Activated CD8-positive, alpha-beta memory T cell treated with anti-CD3 and anti-CD28 coated beads, Interleukin-2, amount 50 U/mL, for 48 hours (primary cell): Measurements from ENCODE around the gene HINFP.

Source experiments
- DNase-seq: peaks from one replicate; pipeline ENCODE4 v3.0.0-alpha.2; 2020

Gene HINFP, protein sequence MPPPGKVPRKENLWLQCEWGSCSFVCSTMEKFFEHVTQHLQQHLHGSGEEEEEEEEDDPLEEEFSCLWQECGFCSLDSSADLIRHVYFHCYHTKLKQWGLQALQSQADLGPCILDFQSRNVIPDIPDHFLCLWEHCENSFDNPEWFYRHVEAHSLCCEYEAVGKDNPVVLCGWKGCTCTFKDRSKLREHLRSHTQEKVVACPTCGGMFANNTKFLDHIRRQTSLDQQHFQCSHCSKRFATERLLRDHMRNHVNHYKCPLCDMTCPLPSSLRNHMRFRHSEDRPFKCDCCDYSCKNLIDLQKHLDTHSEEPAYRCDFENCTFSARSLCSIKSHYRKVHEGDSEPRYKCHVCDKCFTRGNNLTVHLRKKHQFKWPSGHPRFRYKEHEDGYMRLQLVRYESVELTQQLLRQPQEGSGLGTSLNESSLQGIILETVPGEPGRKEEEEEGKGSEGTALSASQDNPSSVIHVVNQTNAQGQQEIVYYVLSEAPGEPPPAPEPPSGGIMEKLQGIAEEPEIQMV

GRCh38 chr11:119121008-119121810 is at the start of gene HINFP:
Gene HINFP (plus strand): TSS chr11:119121580. CDS start chr11:119126945, 5,365 bp downstream.
- DNase-seq: peak; percentile 99

GRCh38 chr11:119077839-119078238 is 43.5 kb upstream of the HINFP start:
- DNase-seq: no peak

DNA sequence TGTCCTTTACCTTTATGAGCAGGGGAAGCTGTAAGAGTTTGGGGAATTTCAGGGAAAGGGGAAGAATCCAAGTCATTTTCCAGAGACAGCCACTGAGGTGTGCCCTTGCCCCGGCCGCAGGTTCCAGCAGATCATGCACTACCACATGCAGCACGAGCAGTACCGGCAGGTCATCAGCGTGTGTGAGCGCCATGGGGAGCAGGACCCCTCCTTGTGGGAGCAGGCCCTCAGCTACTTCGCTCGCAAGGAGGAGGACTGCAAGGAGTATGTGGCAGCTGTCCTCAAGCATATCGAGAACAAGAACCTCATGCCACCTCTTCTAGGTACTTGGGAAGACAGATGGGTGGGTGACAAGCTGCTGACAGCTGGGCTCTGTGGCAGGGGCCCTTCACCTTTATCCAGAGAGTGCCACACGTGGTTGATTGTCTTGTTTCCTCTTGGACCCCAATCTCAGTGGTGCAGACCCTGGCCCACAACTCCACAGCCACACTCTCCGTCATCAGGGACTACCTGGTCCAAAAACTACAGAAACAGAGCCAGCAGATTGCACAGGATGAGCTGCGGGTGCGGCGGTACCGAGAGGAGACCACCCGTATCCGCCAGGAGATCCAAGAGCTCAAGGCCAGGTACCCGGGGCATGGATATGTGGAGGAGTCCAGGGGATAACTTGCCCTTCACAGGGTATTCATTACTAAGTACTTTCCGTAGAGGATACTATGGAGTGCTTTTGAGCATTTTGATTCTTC is 42.5 kb upstream of the HINFP start:
- no peak for DNase-seq

DNA sequence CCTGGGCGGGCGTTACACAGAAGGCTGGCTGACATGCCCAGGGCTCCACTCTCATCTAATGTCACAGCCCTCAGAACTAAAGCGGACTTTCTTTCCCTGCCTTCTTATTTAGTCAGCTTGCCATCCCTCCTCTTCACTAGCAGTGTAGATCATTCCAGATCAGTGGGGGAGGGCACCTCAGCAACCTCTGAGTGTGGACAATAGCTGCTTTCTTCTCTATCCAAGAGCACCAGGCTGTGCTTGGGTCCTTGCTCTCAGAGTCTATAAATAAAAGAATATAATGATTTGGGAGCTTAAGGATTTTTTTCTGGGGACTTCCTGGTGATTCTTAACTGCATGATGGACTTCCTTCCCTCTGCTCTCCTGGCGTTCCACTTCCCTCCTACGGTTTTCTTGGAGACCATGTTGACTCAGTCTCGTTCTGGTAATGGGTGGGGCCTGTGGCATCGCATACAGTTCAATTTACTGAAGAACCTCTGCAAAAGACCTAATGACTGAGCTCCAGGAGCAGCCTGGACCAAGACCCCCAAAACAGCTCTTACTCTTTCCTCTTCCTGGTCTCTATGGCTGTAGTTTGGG is 39.6 kb upstream of the HINFP start:
- DNase-seq: no peak

DNA sequence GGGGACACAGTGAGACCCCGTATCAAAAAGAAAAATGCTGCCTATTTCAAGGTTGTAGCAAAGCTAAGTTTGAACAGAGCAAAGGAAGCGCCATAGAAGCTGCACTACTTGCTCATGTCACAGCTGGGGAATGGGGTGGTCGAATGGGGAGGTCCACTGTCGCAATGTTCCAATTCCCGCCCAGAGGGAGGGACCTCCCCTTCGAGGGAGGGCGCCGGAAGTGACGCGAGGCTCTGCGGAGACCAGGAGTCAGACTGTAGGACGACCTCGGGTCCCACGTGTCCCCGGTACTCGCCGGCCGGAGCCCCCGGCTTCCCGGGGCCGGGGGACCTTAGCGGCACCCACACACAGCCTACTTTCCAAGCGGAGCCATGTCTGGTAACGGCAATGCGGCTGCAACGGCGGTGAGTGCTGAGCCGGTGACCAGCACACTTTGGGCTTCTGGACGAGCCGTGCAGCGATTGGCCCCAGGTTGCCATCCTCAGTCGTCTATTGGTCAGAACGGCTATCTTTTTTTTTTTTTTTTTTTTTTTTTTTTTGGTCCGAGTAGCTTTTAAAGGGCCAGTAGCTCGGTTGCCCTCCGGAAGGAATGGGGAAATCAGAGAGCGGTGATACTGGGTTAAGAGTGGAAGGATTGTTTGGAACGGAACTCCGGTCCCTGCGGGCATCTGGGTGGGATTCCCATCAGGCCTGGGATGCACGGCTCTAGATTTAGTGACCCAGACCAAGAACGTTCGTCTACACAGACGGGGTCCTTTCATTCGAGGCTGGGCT is 36.5 kb upstream of the HINFP start, which contains the start of gene HMBS:
HMBS (plus strand) TSS at position 219 of the 774 bp plus-strand sequence; CDS start at position 372, 153 bp downstream.
- DNase-seq: peak; percentile 95

DNA sequence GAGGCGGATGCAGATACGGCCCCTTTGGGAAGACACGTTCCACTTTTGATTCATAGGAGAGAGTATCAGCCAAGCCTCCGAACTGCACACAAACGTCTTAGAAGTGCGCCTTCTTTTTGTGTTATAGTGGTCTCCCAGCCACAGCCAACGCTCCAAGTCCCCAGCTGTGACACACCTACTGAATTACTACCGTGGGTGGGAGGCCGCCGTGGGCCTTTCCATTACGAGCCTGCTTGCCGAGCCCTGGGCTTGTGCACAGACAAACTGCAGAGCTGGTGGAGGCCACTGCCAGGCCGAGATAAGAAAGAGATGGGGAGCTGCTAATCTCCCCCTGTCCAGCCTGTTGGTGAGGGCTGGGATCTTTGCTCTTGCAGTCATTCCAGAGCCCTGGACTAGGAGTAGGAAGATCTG is 35.9 kb upstream of the HINFP start:
- DNase-seq: peak; percentile 78

DNA sequence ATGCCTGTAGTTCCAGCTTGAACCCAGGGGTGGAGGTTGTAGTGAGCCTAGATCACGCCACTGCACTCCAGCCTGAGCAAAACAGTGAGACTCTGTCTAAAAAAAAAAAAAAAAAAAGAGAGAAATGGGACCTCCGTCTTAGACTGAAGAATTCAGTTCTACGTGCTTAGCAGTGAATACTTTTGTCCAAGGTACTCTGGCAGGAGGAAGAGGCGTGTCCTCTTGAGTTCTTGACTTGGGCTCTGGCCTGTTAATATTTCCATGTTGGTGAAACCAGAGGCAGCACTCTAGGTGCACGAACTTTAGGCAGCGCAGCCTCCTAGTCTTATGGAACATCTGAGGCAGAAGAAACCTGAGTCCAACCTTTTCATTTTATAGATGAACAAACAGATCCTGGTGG is 34.3 kb upstream of the HINFP start:
- no peak for DNase-seq

DNA sequence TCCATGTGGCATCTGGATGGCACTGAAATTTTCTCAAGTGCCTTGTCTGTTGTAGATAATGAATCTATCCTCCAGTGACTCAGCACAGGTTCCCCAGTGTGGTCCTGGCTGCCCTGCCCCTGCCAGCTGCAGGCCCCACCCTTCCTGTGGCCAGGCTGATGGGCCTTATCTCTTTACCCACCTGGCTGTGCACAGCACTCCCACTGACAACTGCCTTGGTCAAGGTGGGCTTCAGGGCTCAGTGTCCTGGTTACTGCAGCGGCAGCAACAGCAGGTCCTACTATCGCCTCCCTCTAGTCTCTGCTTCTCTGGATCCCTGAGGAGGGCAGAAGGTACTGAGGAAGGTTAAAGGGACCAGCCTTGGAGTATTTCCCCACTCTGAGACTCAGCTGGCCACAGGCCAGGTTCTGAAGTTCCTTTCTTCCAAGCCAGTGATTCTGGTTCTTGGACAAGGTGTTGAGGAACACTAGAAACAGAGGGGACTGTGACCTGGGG is 33.6 kb upstream of the HINFP start:
- no peak for DNase-seq

DNA sequence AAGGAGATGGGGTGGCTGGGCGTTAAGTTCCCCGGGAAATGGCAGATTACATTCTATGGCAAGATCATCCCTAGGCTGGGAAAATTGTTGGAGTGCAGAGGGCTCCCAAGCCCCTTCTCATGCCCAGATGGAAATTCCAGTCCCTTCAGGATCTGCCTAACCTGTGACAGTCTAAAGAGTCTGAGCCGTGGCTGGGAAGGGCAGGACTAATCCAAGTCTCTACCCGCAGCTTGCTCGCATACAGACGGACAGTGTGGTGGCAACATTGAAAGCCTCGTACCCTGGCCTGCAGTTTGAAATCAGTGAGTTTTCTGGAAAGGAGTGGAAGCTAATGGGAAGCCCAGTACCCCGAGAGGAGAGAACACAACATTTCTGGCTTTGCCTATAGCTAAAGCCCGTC is 33.0 kb upstream of the HINFP start:
- no peak for DNase-seq

- DNase-seq: no peak
Observed at GRCh38 chr11:119089319-119089718, 32.1 kb upstream of the HINFP start.

GRCh38 chr11:119091178-119091577 is 30.2 kb upstream of the HINFP start:
- no peak for DNase-seq

DNA sequence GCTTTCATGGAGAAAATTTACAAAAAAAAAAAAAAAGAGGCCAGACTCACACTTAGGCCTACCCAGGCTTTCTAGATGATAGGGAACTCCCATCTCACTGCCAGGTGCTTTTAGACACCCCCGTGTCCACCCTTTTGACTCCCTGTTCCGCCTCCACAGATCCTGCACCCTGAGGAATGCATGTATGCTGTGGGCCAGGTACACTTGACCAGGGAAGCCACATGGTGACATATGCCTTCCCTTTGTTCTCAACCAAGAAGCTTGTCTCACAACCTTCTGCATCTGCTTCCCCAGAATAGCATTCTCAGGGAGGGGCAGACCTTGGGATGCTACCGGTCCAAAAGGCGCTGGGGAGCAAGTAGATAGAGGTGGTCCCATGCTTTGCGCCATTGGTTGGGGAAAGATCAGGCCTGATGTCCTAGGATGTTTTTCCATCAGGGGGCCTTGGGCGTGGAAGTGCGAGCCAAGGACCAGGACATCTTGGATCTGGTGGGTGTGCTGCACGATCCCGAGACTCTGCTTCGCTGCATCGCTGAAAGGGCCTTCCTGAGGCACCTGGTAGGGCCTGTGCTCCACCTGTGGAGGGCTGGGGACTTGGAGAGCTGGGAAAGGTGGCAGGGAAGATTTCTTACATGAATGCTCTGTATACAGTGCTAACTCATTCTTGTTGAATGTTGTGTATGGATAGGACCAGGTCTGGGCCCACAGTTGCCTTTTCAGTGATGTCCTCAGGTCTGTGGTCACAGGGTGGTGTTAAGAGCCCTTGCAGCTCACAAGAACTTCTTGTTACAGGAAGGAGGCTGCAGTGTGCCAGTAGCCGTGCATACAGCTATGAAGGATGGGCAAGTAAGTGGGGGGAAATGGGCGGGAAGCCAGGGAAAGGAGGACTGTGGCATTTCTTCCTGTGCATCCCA is 29.2 kb upstream of the HINFP start:
- no peak for DNase-seq

DNA sequence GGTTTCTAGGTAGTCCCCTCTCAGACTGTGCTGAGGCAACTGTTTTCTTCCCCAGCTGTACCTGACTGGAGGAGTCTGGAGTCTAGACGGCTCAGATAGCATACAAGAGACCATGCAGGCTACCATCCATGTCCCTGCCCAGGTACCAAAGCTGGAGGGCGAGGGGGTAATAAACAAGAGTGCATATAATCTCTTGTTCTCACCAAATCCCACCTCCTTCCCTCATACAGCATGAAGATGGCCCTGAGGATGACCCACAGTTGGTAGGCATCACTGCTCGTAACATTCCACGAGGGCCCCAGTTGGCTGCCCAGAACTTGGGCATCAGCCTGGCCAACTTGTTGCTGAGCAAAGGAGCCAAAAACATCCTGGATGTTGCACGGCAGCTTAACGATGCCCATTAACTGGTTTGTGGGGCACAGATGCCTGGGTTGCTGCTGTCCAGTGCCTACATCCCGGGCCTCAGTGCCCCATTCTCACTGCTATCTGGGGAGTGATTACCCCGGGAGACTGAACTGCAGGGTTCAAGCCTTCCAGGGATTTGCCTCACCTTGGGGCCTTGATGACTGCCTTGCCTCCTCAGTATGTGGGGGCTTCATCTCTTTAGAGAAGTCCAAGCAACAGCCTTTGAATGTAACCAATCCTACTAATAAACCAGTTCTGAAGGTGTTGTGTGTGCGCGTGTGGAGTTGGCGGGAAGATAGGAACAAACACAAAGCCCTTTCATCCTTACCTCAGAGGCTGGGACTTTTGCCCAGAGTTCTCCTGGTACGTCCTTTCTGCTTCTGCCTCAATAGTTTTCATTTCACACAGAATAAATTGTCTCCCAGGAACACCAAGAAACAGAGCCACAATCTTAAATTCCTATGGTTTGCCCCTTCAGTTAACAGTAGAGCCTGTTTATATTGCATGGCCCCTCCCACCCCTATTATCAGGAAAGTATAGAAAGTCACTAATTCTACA is 28.2 kb upstream of the HINFP start:
- DNase-seq: no peak

- peak; percentile 81 for DNase-seq
Observed at GRCh38 chr11:119093942-119094815, 27.2 kb upstream of the HINFP start.

DNA sequence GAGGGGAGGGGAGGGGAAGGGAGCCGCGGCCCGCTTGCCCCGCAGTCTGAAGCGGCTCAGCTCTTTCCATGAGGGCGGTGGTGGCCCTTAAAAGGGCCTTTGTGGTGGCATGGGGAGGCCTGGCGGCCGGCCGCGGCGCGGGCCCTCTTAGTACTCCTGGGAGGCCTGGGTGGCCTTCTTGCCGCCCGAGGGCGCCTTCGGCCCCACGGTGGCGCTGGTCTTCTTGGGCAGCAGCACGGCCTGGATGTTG is 26.6 kb upstream of the HINFP start:
- no peak for DNase-seq

- DNase-seq: peak; percentile 100
Observed at GRCh38 chr11:119095066-119095880, 26.1 kb upstream of the HINFP start.

- no peak for DNase-seq
Observed at GRCh38 chr11:119099711-119100110, 21.7 kb upstream of the HINFP start.
